ENCODE results near the gene PLBD2. TPM values are rescaled to one million over a fixed set of nuclear protein-coding genes. Genes with fewer than 3 reads are reported as not detected.

The PLBD2 gene
- total RNA-seq, 1 experiment from 2014 or later = 17.1 TPM

DNA sequence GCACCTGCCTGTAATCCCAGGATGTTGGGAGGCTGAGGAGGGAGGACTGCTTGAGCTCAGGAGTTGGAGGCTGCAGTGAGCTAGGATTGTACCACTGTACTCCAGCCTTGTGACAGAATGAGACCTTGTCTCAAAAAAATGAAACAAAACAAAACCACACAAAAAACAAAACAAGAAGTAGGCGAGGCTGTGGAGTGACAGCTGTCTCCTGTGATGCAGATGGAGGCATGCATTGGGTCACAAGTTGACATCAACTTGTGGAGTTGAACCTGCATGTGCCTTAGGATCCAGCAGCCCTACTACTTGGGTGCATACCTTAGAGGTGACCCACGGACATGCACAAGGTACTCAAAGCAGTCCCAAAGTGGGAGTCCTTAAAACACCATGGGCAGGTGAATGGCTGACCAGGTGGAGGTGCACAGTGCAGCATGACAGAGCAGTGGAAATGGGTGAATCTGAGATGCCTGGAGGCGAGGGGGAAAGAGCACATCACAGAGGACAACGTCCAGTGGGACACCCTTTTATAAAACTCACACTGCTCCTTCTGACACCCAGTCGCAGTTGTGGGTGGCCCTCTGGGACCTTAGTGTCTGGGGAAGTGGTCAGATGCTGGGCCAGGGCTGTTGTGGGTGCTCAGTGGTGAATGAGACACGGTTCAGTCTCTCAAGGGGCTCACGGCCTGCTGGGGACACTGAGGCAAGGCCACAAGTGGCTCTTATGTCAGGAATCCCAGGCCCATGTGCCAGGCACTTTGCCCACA lies 12.7 kb downstream of the PLBD2 start:
- no peak for DNase-seq (ENCODE audit: low read depth)

DNA sequence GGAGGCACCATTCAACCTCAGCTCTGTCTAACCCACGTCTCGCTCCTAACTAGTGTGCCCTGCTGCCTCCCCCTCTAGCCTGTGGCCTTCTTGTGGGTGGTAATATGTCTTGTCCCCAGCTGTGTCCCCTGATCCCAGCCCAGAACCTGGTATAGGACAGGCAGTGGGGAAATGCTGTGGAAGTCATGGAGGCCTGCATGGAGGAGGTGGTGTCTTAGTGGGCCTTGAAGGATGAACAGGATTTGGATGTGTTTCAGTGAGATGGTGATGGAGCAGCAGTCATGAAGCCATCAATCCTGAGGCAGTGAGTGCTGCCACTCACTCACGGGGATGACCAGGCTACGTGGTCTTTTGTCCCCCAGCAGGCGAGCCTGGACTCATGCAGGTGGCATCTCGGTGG lies 13.4 kb downstream of the PLBD2 start:
- DNase-seq (ENCODE audit: low read depth) = no peak

DNA sequence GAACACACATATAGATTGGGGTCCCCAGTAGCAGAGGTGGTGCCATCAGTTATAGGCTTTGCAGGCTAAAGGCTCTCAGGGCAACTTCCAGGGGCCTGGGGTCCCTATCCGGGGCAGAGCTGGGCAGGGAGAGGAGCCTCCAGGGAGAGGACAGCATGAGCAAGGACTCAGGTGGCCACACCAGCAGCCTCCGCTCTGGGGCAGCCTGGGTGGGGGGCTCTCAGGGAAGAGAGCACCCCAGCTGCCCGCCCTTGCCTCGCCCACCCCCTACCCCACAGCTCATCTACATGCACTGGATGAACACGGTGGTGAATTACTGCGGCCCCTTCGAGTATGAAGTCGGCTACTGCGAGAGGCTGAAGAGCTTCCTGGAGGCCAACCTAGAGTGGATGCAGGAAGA lies 14.0 kb downstream of the PLBD2 start:
- DNase-seq (ENCODE audit: low read depth) = no peak

DNA sequence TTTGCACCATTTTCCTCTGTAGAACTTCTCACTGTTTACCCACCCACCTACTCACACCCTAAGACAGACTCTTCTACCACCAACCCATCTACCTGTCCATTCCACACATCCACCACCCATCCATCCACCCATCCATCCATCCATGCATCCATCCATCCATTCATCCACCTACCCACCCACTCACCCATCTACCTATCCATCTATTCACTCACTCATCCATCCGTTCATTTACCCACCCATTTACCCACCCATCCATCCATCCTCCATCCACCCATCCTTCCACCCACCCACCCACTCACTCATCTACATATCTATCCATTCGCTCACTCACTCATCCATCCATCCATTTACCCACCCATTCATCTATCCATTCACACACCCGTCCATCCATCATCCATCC lies 15.1 kb downstream of the PLBD2 start:
- no peak for DNase-seq (ENCODE audit: low read depth)

DNA sequence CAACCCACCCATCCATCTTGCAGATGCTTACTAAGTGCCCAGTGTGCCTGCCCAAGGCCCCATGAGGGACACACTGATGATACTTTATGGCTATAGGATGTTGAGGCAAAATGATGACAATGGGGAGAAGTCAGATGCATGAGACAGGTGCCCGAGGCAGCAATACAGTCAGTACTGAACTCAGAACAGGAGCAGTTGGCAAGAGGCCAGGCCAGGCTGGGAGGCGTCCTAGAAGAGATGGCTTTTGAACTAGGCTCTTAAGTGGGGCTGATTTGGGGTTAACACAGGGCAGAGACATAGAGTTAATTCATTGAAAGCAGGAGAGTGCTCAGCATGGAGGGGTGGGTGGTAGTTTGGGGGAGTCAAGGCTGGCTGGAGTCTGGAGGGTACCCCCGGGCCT lies 15.6 kb downstream of the PLBD2 start:
- no peak for DNase-seq (ENCODE audit: low read depth)

DNA sequence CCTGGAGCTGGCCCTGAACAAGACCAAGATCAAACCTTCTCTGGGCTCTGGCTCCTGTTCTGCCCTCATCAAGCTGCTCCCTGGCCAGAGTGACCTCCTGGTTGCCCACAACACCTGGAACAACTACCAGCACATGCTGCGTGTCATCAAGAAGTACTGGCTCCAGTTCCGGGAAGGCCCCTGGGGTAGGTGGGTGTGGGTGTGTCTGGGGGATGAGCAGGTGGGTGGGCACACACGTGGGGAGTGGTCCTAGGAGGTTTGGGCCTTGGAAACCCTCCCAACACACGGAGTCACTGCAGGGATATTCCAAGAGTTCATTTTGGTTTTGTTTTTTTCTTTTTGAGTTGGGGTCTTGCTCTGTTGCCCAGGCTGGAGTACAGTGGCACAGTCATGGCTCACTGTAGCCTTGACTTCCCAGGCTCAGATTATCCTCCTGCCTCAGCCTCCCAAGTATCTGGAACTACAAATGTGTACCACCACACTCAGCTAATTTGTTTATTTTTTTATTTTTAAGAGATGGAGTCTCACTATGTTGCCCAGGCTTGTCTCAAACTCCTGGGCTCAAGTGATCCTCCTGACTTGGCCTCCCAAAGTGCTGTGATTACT lies 16.5 kb downstream of the PLBD2 start:
- DNase-seq (ENCODE audit: low read depth) = no peak

DNA sequence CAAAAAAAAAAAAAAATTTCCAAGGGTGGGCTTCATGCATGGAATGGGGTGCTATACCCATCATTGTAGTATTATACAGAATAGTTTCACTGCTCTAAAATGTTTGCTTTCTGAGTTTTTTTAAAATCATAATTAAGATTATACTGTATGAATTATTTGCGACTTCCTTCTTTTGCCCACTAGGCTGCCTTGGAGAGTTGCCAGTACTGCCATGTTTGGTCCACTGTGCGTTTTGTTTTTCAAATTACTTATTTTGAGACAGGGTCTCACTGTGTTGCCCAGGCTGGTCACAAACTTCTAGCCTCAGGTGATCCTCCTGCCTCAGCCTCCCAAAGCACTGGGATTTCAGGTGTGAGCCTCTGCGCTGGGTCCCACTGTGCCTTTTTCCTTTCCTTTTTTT lies 19.9 kb downstream of the PLBD2 start:
- DNase-seq (ENCODE audit: low read depth) = no peak

DNA sequence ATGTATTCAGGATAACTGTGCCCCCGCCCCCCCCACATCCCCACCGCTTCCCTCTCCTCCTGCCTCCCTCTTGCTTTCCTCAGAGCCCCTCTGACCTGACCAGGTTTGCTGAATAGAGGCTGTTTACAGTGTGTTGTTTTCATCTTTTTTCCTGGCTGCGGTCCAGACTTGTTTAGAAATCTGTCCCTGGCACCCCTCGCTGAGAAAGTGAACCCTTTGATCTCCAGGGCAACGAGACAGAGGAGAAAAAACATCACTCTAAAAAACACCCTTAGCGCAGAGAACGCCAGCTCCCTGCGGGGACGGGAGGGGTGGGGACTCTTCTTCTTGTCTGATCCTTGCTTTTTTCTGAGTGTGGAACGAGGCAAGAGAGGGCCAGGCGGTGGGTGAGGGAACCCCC lies 22.8 kb downstream of the PLBD2 start:
- no peak for DNase-seq (ENCODE audit: low read depth)

DNA sequence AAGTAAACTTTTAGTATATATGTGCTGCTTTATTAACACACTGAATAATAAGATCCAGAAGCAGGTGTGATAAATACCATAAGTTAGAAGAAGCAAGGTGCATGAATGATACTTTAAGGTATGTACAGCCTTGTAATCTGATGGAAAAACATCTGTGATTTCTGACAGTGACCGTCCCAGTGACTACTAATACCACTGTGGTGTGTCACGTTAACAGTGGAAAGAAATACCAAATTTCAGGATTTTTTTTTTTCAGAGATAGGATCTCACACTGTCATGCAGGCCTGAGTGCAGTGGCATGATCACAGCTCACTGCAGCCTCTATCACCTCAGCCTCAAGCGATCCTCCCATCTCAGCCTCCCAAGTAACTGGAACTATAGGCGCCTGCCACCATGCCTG lies 23.8 kb downstream of the PLBD2 start:
- DNase-seq (ENCODE audit: low read depth) = no peak

DNA sequence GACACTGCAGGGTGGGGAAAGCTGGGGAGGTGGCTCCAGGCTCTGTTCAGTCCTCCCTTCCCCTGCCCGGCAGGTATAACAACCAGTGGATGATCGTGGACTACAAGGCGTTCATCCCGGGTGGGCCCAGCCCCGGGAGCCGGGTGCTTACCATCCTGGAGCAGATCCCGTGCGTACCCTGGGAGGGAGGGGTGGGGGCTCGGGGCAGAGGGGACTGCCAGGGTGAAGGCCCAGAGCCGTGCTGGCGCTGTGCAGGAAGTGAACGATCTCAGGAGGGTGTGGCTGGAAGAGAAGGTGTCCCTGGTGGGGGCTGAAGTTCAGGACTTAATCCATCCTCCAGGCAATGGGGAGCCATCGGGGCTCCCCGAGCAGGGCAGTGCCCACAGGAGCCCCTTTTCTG lies 26.4 kb downstream of the PLBD2 start:
- no peak for DNase-seq (ENCODE audit: low read depth)

DNA sequence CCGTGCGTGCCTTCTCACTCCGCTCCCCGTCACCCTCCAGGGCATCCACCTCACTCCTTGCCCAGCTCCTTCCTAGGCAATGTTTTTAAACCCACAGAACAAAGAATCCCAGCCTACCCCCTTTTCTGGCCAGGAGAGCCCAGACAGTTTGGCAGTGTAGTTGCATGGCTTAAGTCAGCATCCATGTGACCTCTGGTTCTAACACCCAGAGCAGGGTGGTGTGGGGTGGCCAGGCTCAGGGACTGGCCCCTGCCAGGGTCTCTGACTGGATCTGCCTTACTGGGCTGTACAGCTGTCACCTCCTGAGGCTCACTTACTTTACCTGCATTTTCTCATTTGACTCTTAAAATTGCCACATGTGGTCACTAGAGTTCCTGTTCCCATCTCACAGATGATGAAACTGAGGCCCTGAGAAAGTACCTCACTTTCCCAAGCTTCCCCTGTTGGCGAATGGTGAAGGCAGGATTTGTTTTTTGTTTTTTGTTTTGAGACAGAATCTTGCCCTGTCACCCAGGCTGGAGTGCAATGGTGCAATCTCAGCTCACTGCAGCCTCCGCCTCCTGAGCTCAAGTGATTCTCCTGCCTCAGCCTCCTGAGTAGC lies 27.0 kb downstream of the PLBD2 start:
- no peak for DNase-seq (ENCODE audit: low read depth)

DNA sequence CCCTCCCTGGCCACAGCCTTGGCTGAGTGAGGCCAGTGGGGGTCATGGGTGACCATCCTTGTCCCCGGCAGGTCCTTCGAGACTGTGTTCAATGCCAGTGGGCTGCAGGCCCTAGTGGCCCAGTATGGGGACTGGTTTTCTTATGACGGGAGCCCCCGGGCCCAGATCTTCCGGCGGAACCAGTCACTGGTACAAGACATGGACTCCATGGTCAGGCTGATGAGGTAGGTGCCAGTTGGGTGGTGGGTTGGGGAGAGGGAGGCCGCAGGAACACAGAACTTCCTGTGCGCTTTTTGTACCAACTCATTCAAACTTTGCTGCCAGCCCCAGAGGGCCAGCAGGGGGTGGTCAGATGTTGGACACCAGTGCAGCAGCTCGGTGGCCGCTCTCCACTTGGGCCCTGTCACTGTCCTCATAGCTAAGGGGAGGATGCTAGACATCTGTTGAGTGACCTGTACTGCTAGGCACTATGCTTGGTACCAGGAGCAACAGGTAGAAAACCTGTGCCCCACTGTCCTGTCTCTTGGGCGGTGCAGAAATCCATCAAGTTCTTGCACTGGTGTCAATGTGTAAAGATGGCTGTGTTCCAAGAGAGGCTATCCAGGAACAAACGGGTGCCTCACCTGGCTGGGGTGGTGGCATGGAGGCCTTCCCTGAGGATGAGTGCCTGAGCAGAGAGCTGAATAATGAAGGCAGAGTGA lies 28.6 kb downstream of the PLBD2 start:
- no peak for DNase-seq (ENCODE audit: low read depth)

DNA sequence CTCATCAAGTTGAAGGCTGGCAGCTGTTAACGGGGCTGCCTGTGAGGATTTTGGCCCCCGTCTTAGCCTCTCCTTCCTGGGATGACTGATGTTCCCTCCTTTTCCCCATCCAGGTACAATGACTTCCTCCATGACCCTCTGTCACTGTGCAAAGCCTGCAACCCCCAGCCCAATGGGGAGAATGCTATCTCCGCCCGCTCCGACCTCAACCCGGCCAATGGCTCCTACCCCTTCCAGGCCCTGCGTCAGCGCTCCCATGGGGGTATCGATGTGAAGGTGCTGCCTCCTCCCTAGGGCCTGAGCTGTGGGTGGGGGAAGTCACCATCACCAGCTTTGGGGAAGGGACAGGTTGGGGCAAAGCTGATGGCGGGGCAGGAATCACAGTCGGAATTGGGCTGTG lies 29.2 kb downstream of the PLBD2 start:
- DNase-seq (ENCODE audit: low read depth) = no peak

DNA sequence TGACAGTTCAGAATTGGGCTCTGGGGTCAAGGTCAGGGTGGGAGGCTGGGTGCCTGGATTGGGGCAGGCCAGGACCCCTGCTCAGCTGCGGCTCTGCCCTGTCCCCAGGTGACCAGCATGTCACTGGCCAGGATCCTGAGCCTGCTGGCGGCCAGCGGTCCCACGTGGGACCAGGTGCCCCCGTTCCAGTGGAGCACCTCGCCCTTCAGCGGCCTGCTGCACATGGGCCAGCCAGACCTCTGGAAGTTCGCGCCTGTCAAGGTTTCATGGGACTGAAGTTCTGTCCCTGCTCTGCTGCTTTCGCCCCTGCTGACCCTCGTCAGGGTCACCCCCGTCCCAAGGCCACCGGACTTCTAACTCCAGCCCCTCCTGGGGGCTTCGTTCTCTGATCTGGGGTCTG lies 30.0 kb downstream of the PLBD2 start:
- no peak for DNase-seq (ENCODE audit: low read depth)

DNA sequence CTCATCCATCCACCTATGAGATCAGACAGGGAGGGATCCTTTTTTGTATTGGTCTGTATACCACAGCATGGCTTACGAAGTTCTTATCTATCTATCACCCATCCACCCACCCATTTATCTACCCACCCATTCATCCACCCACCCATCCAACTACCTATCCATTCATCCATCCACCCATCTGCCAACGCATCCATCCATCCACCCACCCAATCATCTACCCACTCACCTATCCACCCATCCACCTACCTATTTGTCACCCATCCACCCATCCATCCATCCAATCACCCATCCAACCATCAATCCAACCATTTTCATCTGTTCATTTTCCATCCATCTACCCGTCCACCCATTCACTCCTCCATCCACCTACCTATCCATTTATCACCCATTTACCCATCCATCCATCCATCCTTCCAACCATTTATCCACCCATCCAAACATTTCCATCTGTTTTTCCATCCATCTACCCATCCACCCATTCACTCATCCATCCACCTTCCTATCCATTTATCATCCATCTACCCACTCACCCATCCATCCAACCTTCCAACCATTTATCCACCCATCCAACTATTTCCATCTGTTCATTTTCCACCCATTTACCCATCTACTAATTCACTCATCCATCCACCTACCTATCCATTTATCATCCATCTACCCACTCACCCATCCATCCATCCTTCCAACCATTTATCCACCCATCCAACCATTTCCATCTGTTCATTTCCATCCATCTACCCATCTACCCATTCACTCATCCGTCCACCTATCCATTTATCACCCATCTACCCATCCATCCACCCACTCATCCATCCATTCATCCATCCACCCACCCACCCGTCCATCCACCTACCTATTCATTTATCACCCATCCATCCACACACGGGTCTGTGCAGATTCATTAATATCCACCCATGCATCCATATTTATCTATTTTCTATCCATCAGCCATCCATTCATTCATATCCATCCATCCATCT lies 32.0 kb downstream of the PLBD2 start:
- DNase-seq (ENCODE audit: low read depth) = no peak

DNA sequence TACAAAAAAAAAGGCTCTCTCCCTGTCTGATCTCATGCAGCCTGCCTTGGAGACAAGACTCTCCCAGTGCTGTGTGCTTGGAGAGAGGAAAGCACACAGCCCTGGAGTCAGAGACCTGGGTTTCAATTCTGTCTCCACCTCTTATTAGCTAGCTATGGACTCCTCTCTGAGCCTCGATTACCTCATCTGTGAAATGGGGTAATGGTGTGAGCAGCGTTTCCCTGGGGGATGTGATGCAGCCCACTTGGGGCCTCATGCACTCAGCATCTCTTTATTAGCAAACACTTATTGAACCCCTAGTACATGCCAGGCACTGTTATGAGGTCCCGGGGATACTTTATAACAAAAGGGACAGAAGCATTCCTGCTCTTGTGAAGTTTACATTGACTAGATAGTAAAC lies 32.8 kb downstream of the PLBD2 start:
- DNase-seq (ENCODE audit: low read depth) = no peak

DNA sequence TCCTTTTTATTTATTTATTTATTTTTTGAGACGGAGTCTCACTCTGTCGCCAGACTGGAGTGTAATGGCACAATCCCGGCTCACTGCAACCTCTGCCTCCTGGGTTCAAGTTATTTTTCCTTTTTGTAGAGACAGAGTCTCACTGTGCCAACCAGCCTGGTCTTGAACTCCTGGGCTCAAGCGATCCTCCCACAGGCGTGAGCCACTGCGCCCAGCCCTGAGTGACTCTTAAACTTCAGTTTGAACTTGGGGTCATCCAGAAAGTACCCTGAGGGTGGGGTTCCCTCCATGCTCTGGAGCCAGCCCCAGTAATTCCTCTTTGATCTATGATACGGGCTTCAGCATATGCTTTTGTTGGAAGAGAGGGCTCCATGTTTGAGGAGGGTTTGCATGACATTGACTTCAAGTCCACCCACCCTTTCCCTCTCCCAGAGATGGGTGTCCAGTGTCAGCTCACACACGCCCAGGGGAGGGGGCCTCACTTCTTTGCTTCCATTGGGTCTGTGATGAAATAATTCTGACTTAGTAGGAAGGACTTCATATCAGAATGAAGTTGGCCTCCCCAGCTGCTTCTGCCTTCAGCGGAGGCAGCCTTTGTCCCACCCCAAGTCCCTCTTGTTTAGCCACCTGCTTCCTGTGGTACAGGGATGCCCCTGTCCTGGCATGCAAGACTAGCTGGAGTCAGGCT lies 33.4 kb downstream of the PLBD2 start:
- DNase-seq (ENCODE audit: low read depth) = no peak

DNA sequence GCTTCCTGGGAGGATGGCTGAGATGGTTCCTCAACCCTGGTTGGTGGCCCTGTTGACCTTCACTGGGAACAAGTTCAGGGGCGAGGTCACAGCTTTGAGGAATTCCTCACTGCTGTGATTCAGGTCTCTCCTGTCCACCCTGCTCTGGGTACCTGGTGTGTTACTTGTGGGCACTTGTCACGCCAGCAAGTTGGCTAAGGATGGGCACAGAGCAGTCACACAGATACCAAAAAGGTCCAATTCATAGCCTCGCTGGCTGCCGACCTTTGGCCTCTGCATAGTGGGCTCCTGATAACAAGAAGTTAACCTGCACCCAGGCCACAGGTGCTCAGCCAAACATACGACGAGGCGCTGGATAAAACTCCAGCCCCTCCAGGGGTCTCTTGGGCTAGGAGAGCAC lies 34.1 kb downstream of the PLBD2 start:
- DNase-seq (ENCODE audit: low read depth) = no peak

DNA sequence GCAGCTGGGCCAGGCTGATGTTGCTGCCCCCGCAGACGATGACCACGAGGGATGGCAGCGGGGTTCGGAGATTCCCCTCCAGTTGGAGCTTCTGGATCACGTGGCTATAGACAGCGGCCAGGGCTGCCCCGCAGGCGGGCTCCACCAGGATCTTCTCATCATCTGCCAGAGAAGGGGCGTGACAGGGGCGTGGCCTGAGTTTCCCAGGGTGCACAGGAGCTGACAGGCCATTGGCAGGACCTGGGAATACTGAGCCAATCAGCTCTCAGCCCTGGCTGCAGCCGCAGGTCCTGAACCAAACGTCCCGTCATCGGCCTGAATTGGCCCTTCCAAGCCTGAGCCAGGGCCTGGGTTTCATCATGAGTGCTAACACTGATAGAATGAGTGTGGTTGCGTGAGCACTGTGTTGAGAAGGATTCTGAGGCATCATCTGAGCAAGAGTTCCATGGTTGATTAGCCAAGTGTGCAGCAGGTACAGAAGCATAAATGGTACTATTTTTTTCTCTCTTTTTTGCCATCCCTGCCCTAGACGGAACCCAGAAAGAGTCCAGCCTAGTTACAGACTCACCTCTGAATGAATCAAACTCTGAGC lies 34.7 kb downstream of the PLBD2 start:
- DNase-seq (ENCODE audit: low read depth) = no peak

DNA sequence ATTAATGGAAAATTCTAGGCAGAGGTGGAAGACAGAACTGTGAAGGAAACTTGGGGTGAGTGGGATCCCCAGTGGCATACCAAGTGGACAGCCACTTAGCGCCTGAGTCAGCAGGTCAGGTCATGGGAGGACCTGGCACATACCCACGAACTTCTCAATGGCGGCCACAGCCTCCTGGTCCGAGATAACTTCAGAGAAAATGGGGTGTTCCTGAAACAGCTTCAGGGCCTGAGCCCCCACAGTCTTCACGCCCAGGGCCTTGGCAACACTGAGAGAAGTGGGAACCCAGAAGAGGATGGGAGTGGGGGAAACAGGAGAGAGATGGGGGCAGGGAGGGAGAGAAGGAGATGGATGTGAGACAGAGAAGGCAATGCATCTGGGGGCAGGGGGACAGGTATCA lies 35.4 kb downstream of the PLBD2 start:
- no peak for DNase-seq (ENCODE audit: low read depth)

DNA sequence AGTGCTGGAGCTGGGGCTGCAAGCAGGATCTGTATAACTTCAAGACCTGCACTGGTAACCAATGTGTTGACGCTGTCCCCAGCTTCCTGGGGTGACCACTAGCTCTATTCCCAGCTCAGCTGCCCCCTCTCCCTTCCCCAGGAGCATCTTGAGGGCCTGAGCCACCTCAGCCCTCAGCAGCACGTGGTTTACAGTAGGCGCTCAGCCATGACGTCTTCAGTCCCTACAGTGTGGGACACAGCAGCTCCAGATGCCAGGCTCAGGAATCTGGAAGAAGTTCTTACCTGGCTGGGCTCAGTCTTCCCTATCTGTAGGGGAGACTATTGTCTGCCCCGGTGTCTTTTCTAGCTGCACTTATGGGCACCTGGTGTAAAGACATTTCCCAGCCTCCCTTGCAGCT lies 36.7 kb downstream of the PLBD2 start:
- DNase-seq (ENCODE audit: low read depth) = no peak

Measured in RPMI7951 (cell line).